ENCODE data around the gene SUN2. TPM values are rescaled to one million over a fixed set of nuclear protein-coding genes. Genes with fewer than 3 reads are reported as not detected.

SUN2 gene
- total RNA-seq, 1 donor from 2014 or later = 16.2 TPM

GRCh38 chr22:38750104-38750503 is 5.7 kb downstream of the SUN2 start:
- H3K27ac Mint-ChIP-seq = no peak overlapping the region
- no peak overlapping the region for H3K4me3 ChIP-seq
- H3K4me1 Mint-ChIP-seq = peaks cover 12% of the 10 kb centered on the region
- no peak overlapping the region for H3K9ac ChIP-seq
- no peaks in the 10 kb centered on the region for H3K27me3 ChIP-seq
- H3K36me3 ChIP-seq = no peaks in the 10 kb centered on the region
- no peaks in the 10 kb centered on the region for H3K9me3 Mint-ChIP-seq
- peaks cover 12% of the 10 kb centered on the region for H4K20me1 ChIP-seq (ENCODE audit: low read depth)
- peaks cover 5% of the 10 kb centered on the region for H3K27me3 Mint-ChIP-seq (ENCODE audit: insufficient read depth, low read depth)
- peaks cover 13% of the 10 kb centered on the region for H3K4me1 ChIP-seq
- TF ChIP-seq EZH2phosphoT487 (IDR thresholded peaks at IDR 0.05) (no peak), EZH2 (IDR thresholded peaks at IDR 0.05) (no peak)
- TF ChIP-seq, protein P1, sequence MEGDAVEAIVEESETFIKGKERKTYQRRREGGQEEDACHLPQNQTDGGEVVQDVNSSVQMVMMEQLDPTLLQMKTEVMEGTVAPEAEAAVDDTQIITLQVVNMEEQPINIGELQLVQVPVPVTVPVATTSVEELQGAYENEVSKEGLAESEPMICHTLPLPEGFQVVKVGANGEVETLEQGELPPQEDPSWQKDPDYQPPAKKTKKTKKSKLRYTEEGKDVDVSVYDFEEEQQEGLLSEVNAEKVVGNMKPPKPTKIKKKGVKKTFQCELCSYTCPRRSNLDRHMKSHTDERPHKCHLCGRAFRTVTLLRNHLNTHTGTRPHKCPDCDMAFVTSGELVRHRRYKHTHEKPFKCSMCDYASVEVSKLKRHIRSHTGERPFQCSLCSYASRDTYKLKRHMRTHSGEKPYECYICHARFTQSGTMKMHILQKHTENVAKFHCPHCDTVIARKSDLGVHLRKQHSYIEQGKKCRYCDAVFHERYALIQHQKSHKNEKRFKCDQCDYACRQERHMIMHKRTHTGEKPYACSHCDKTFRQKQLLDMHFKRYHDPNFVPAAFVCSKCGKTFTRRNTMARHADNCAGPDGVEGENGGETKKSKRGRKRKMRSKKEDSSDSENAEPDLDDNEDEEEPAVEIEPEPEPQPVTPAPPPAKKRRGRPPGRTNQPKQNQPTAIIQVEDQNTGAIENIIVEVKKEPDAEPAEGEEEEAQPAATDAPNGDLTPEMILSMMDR (IDR thresholded peaks at IDR 0.05) = no peak
- no peaks in the 10 kb centered on the region for H3K9me3 ChIP-seq (ENCODE audit: low read depth)
- H3F3A ChIP-seq (ENCODE audit: low read depth) = peaks cover 16% of the 10 kb centered on the region
- H3K36me3 Mint-ChIP-seq = peaks cover 15% of the 10 kb centered on the region
- no peak overlapping the region for H3K4me3 Mint-ChIP-seq
- no peak for DNase-seq (ENCODE audit: low spot score)
- H3K4me2 ChIP-seq = no peak overlapping the region
- no peaks in the 10 kb centered on the region for H3K79me2 ChIP-seq (ENCODE audit: low read depth)
- no peak overlapping the region for H2AFZ ChIP-seq (replicated peaks)
- H3K27ac ChIP-seq = no peak overlapping the region

DNA sequence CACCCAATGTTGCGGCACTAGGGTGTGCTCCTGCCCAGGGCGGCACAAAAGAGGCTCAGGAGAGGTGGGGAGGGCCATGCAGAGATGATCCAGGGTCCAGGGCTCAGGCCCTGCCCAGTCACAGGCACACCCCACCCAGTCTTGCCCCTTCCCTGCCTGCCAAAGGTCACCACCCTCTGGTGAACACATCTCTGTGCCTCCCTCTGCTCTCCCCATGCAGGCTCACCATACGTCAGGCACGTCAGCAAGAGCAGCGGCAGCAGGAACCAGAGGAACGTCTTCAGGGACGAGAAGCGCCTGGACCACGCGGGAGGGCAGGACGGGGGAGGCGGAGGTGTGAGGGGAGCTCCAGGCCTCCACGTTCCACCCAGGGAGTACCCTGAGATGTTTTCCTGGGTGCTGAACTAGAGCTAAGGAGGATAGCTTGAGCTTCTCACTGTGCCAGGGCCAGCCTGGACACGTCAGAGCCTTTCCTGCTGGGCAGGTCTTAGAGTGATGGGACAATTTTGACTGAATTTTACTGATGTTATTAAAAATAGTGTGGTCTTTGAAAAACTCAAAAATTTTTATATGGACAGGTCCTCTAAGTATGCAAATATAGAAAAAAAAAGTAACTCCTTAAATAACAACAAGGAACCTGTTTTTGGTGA is 7.2 kb downstream of the SUN2 start:
- Mint-ChIP-seq H3K4me3 (no peak overlapping the region), H3K36me3 (peaks cover 19% of the 10 kb centered on the region), H3K4me1 (no peaks in the 10 kb centered on the region), H3K9me3 (no peaks in the 10 kb centered on the region), H3K27ac (no peak overlapping the region), H3K27me3 (ENCODE audit: insufficient read depth, low read depth) (peaks cover 5% of the 10 kb centered on the region)
- no peaks in the 10 kb centered on the region for H3K36me3 ChIP-seq
- H3K9me3 ChIP-seq (ENCODE audit: low read depth) = no peaks in the 10 kb centered on the region
- no peaks in the 10 kb centered on the region for H3K4me1 ChIP-seq
- no peaks in the 10 kb centered on the region for H3K79me2 ChIP-seq (ENCODE audit: low read depth)
- DNase-seq (ENCODE audit: low spot score) = no peak
- H4K20me1 ChIP-seq (ENCODE audit: low read depth) = peaks cover 4% of the 10 kb centered on the region
- no peak overlapping the region for H2AFZ ChIP-seq (replicated peaks)
- H3K27ac ChIP-seq = no peak overlapping the region
- TF ChIP-seq, protein P1 (IDR thresholded peaks at IDR 0.05) = no peak
- TF ChIP-seq EZH2phosphoT487 (IDR thresholded peaks at IDR 0.05) = no peak
- TF ChIP-seq EZH2 (IDR thresholded peaks at IDR 0.05) = no peak
- no peak overlapping the region for H3K9ac ChIP-seq
- H3K4me2 ChIP-seq = no peak overlapping the region
- H3K27me3 ChIP-seq = no peaks in the 10 kb centered on the region
- peaks cover 1% of the 10 kb centered on the region for H3F3A ChIP-seq (ENCODE audit: low read depth)
- H3K4me3 ChIP-seq = no peak overlapping the region

DNA sequence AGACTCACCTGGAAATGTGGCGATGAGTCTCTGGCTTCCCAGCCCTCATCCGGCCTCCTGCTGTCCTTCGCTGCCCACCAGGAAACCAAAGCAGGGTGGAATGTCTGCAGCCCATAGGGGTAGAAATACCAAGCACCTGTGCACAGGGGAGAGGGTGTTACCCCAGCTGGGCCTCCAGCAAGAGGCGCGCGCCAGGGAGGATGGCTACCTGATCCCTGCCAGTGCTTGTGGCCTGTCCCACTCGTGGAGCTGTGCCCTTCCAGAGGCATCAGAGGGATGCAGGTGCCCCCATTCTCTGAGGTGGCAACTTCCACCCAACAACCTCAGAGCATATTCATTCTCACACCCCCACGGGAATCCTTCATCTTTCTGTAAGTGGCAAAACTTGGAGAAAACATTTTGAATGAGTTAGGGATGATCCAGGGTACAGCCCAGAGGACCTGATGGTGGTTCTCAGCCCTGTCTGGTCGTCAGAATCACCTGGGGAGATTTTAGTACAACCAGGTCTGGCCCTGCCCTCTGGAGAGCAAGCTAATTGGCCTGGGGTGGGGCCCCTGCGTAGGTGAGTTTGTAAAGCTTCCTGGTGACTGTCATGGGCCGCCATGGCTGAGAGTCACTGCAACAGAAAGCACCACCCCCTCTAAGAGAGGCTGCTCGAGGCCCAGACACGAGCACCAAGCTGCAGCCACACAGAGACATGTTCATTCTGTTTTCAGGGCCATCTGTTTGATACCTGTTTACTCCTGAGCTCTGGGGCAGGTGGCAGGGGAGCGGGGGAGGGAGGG is 9.9 kb downstream of the SUN2 start:
- Mint-ChIP-seq H3K4me3 (no peak overlapping the region), H3K36me3 (peaks cover 25% of the 10 kb centered on the region), H3K27ac (no peak overlapping the region), H3K27me3 (ENCODE audit: insufficient read depth, low read depth) (no peaks in the 10 kb centered on the region), H3K9me3 (no peaks in the 10 kb centered on the region), H3K4me1 (no peaks in the 10 kb centered on the region)
- H3K9ac ChIP-seq = no peak overlapping the region
- H3K27ac ChIP-seq = no peak overlapping the region
- H3K4me1 ChIP-seq = no peaks in the 10 kb centered on the region
- no peak overlapping the region for H3K4me2 ChIP-seq
- no peak overlapping the region for H3K4me3 ChIP-seq
- H3K79me2 ChIP-seq (ENCODE audit: low read depth) = no peaks in the 10 kb centered on the region
- H3K27me3 ChIP-seq = no peaks in the 10 kb centered on the region
- H3F3A ChIP-seq (ENCODE audit: low read depth) = no peaks in the 10 kb centered on the region
- no peaks in the 10 kb centered on the region for H3K36me3 ChIP-seq
- no peak for DNase-seq (ENCODE audit: low spot score)
- H3K9me3 ChIP-seq (ENCODE audit: low read depth) = no peaks in the 10 kb centered on the region
- H4K20me1 ChIP-seq (ENCODE audit: low read depth) = no peaks in the 10 kb centered on the region
- no peak overlapping the region for H2AFZ ChIP-seq (replicated peaks)
- TF ChIP-seq, protein P1 (IDR thresholded peaks at IDR 0.05) = no peak
- no peak for TF ChIP-seq EZH2phosphoT487 (IDR thresholded peaks at IDR 0.05)
- TF ChIP-seq EZH2 (IDR thresholded peaks at IDR 0.05) = no peak
